ENCODE data around the gene DOP1A.

- TF ChIP-seq, protein P1, sequence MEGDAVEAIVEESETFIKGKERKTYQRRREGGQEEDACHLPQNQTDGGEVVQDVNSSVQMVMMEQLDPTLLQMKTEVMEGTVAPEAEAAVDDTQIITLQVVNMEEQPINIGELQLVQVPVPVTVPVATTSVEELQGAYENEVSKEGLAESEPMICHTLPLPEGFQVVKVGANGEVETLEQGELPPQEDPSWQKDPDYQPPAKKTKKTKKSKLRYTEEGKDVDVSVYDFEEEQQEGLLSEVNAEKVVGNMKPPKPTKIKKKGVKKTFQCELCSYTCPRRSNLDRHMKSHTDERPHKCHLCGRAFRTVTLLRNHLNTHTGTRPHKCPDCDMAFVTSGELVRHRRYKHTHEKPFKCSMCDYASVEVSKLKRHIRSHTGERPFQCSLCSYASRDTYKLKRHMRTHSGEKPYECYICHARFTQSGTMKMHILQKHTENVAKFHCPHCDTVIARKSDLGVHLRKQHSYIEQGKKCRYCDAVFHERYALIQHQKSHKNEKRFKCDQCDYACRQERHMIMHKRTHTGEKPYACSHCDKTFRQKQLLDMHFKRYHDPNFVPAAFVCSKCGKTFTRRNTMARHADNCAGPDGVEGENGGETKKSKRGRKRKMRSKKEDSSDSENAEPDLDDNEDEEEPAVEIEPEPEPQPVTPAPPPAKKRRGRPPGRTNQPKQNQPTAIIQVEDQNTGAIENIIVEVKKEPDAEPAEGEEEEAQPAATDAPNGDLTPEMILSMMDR (IDR thresholded peaks at IDR 0.05; ENCODE audit: insufficient read depth, low read length, poor library complexity, severe bottlenecking) = no peak
- no peak for TF ChIP-seq EZH2phosphoT487 (conservative IDR thresholded peaks at IDR 0.05; ENCODE audit: low read length)
Measured at GRCh38 chr6:83083476-83083875, 16.0 kb downstream of the DOP1A start.
